DLD1 (cell line): Measurements from ENCODE around the gene ATP12A.
"Not testable (repeated sequence)": the region's sequence is repeated elsewhere in the genome, so short reads cannot be mapped to it uniquely, and the experiment has no call there.

Experiments
- in situ Hi-C: cut with HindIII; loops from 2 replicates; pipeline ENCODE4 v1.10.0; 2017; ENCODE audit warnings: low sequenced_read_pairs

Gene ATP12A

GRCh38 chr13:24724714-24725113, 44.5 kb downstream of the ATP12A start:
- in situ Hi-C loops: no loop called here

GRCh38 chr13:24725379-24725778, 45.2 kb downstream of the ATP12A start:
- in situ Hi-C loops: no loop called here

GRCh38 chr13:24727731-24728601, 47.8 kb downstream of the ATP12A start:
- in situ Hi-C loops: no loop called here

- in situ Hi-C loops: not testable (repeated sequence)
These were observed 50.8 kb downstream of the ATP12A start for GRCh38 chr13:24730873-24731567.

GRCh38 chr13:24734950-24735349, 54.7 kb downstream of the ATP12A start:
- in situ Hi-C loops: no loop called here

GRCh38 chr13:24737042-24737441, 56.8 kb downstream of the ATP12A start:
- in situ Hi-C loops: no loop called here

- in situ Hi-C loops: no loop called here
These were observed 58.2 kb downstream of the ATP12A start for GRCh38 chr13:24738366-24738847.

GRCh38 chr13:24740014-24740890, 60.0 kb downstream of the ATP12A start:
- in situ Hi-C loops: no loop called here

- in situ Hi-C loops: no loop called here
These were observed 60.9 kb downstream of the ATP12A start for GRCh38 chr13:24741016-24741662.

GRCh38 chr13:24741791-24742190, 61.6 kb downstream of the ATP12A start:
- in situ Hi-C loops: no loop called here

- in situ Hi-C loops: no loop called here
These were observed 62.1 kb downstream of the ATP12A start for GRCh38 chr13:24742294-24742693.

- in situ Hi-C loops: no loop called here
These were observed 62.8 kb downstream of the ATP12A start for GRCh38 chr13:24742977-24743376.

GRCh38 chr13:24744247-24744646, 64.0 kb downstream of the ATP12A start:
- in situ Hi-C loops: no loop called here

GRCh38 chr13:24745516-24745860, 65.3 kb downstream of the ATP12A start:
- in situ Hi-C loops: no loop called here

- in situ Hi-C loops: no loop called here
These were observed 65.8 kb downstream of the ATP12A start for GRCh38 chr13:24745861-24746617.

GRCh38 chr13:24746618-24747247, 66.5 kb downstream of the ATP12A start:
- in situ Hi-C loops: no loop called here

- in situ Hi-C loops: no loop called here
These were observed 67.2 kb downstream of the ATP12A start for GRCh38 chr13:24747248-24748060.

- in situ Hi-C loops: no loop called here
These were observed 67.8 kb downstream of the ATP12A start for GRCh38 chr13:24748061-24748400.

- in situ Hi-C loops: no loop called here
These were observed 79.0 kb downstream of the ATP12A start for GRCh38 chr13:24759197-24759596.
